GM18909 (cell line): Measurements from ENCODE around the gene ACD.

Experiments
- ATAC-seq: cut with Tn5 transposase; IDR thresholded peaks from one replicate; pipeline ENCODE4 v1.9.1; 2021; ENCODE audit warnings: mild to moderate bottlenecking; ENCODE audit not compliant: unreplicated experiment, poor library complexity

The ACD gene

GRCh38 chr16:67649494-67649931 lies 10.5 kb downstream of the ACD start:
- no peak for ATAC-seq

GRCh38 chr16:67648764-67649407 lies 11.2 kb downstream of the ACD start:
- ATAC-seq: no peak

GRCh38 chr16:67648088-67648763 lies 11.8 kb downstream of the ACD start:
- no peak for ATAC-seq

GRCh38 chr16:67647681-67648080 lies 12.4 kb downstream of the ACD start:
- ATAC-seq: no peak

GRCh38 chr16:67647111-67647651 lies 12.9 kb downstream of the ACD start:
- no peak for ATAC-seq

- ATAC-seq: no peak
These were observed 14.5 kb downstream of the ACD start for GRCh38 chr16:67645397-67646121.

- ATAC-seq: no peak
These were observed 16.0 kb downstream of the ACD start for GRCh38 chr16:67644038-67644437.

- ATAC-seq: no peak
These were observed 18.0 kb downstream of the ACD start for GRCh38 chr16:67641779-67642708.

GRCh38 chr16:67637625-67638024 lies 22.4 kb downstream of the ACD start:
- ATAC-seq: no peak

GRCh38 chr16:67636713-67637112 lies 23.3 kb downstream of the ACD start:
- no peak for ATAC-seq

GRCh38 chr16:67632415-67633172 lies 27.5 kb downstream of the ACD start:
- no peak for ATAC-seq

GRCh38 chr16:67628216-67628615 lies 31.8 kb downstream of the ACD start:
- ATAC-seq: no peak

- ATAC-seq: no peak
These were observed 46.3 kb downstream of the ACD start for GRCh38 chr16:67613808-67614207.

GRCh38 chr16:67608364-67608763 lies 51.7 kb downstream of the ACD start:
- ATAC-seq: no peak
